CD4-positive, alpha-beta T cell treated with Interleukin-4 for 4 hours (primary cell): ENCODE measurements around the gene GNB1L.
A peak's percentile ranks its signal among the peaks of the same experiment; 100 is the strongest.

Source experiments
- DNase-seq: peaks from one replicate; pipeline ENCODE4 v3.0.0-alpha.2; 2020

GNB1L gene

DNA sequence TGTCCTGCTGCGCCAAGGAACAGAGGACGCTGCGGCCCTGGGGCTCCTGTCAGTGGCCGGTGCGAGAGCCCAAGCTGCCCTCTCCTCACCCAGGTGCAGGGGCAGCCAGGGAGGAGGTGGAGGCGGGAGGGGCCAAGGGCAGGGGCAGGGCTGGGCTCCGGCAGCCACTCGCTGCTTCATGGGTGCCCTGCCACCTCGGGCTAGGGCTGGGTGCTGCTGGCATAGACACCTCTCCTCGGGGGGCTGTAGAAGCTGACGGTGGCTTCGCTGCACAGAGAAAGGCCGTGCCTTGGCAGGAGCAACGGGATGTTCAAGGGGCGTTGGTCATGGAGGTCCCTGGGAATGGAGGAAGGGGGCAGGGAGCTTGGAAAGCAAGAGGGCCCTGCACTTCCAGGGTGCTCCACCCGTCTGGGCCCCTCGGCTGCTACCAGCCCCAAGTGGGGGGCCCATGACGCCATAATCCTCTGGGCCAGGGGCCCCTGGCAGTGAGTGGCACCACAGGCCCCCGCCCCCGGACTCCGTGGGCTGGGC, 95.7 kb downstream of the GNB1L start:
- no peak for DNase-seq

DNA sequence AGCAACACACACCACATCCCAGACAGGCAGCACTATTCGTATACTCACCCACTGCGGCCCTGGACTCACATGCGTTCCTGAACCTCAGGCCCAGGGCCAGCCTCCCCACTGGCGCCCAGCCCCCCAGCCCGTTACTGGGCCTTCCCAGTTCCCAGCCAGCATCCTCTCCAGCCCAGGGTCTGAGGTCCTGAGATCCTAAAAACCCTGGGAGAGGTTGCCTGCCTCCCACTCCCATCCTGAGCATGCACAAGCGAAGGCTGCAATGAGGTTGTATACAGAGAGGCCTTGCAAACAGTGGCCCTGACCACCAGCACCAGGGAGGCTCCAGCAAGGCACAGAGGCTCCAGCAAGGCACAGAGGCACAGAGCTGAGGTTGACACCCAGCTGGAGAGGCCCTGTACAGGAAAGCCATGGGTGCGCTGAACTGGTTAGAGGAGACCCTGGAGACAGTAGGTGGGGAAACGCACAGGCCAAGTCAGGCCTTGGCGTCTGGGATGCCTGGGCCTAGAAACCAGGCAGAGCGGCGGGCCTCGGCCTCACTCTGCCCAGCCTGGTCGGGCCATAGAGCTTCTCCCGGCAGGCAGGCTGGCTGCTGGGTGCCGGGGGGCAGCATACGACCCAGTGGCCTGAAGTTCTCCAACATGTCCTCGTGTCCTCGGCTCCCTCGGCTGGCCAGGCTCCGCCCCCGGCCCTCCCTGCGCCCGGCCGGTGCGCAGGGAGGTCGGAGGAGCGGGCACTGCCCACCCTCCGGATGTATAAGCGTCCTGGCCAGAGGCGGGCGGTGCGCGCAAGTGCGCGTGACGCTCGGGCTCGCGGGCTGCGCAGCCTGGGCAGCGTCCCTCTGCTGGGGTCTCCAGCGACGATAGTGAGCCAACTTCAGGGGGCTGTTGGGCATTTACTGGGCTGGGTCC, 96.4 kb downstream of the GNB1L start:
- no peak for DNase-seq

GRCh38 chr22:19757140-19757984, 97.3 kb downstream of the GNB1L start:
- DNase-seq = no peak

GRCh38 chr22:19756288-19757128, 98.2 kb downstream of the GNB1L start:
- peak; percentile 59 for DNase-seq

DNA sequence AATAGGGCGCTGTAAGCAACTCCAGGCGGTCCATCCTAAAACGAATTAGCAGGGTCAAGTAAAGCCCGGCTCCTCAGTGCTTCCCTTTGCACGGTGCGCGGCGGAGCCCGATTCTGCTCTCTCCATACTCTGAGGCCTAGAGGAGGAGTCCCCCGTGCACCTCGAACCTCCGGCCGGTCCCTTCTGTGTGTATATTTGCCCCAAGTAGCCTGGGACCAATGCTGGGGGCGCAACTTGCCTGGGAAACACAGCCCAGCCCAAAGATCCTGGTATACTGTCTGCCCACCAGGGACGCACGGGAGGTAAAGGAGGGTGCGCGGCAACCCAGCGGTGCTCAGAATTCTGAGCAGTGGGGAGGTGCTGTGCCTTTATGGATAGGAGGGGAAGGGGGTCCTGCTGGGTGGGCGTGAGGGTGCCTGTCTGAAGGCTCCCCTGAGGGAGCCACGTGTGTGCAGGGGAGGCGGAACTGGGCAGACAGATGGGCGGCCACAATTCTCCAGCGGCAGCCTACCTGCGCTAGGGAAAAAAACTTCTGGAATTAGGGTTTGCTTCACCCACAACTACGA, 98.9 kb downstream of the GNB1L start:
- DNase-seq = no peak

- no peak for DNase-seq
Measured at GRCh38 chr22:19755145-19755710, 99.4 kb downstream of the GNB1L start.

GRCh38 chr22:19754701-19755144, 100.0 kb downstream of the GNB1L start:
- DNase-seq = no peak

- no peak for DNase-seq
Measured at GRCh38 chr22:19753996-19754700, 100.5 kb downstream of the GNB1L start.

GRCh38 chr22:19753090-19753842, 101.4 kb downstream of the GNB1L start:
- DNase-seq = no peak

- DNase-seq = no peak
Measured at GRCh38 chr22:19751497-19752245, 103.0 kb downstream of the GNB1L start.

DNA sequence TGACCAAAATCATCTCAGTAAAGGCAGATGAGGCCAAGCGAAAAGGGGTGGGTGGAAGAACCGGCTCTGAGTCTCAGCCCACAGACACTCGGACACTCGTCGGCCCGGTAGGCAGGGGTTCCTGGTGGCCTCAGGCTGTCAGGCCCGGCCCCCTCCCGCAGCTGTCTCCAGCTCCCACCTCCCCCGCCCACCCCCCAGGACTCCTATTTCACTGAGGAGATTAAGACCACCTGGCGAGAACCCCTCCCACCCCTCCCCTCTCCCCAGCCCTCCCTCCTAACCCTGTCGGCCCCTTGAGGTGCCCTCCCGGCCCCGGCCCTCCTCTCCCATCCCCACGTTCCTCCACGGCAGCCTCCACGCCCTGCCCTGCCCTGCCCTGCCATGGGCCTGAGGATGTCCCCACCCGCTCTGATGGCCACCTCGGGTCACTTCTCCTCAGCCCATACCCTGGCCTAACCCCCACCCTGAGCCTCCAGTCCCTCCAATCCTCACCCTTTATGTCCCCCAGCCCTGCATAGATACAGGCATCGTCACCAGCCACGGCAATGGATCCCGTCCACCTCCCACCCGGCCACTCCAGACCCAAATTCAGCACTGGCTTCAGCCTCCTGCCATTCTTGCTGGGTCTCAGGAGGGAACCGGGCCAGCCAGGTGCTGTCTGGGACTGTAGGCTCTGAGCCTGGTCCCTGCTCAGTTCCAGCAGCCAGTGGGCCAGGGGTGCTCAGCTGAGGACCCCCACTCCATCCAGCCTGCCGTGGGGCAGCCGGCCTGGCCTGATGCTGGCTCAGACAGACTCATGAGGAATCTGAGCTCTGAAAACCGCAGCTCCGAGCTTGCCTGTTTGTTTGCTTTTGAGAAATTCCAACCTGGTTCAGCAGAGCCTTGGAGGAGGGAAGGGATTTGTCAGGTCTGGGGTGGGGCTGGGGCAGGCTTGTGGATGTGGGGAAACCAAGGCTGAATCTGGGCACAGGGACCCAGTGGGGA, 103.9 kb downstream of the GNB1L start:
- DNase-seq = no peak

DNA sequence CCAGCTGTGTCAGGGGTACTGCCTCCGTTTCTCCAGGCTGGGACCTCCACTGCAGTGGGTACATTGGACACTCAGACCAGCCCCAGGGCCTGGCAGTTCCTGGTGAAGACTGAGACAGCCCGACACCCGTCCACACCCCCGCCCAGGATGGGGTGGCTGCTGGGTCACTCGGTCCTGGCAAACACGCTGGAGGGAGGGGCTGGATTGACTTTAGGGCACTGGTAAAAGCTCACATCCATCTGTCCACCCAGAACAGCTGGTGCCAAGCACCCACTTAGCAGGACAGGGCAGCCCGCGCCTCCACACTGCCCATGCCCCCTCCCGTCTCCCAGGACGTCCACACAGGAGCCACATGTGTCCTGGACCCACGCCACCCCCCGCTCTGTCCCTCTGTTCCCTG, 104.8 kb downstream of the GNB1L start:
- no peak for DNase-seq

DNA sequence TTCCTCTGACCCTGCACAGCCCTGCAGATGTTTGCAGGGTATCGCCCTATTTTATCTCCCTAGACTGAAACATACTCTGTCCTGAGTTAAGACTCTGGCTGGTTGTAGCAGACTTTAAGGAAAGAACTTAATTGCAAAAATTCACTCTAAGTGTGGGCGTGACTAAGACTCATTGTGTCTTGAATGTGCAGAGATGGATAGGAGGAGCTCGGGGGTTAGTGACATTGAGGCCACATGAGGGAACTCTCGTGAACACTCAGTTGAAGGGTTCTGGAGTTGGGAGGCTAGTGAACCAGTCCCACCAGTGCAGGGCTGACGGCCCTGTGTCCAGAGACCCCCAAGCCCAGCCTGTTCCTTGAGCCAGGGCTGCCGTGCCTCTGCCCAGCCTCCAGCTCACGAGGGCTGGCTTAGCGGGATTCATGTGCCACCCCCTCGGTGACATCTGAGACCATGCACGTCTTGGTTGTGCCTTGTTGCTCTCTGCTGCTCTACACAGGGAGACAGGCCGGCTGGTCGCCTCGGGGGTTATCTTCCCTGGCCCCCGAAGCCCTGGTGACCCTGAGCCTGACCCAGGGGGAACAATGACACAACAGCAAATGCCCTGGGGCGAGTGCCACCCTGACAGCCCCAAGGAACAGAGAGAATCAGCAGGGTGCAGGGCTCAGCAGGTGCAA, 105.5 kb downstream of the GNB1L start:
- DNase-seq = no peak

DNA sequence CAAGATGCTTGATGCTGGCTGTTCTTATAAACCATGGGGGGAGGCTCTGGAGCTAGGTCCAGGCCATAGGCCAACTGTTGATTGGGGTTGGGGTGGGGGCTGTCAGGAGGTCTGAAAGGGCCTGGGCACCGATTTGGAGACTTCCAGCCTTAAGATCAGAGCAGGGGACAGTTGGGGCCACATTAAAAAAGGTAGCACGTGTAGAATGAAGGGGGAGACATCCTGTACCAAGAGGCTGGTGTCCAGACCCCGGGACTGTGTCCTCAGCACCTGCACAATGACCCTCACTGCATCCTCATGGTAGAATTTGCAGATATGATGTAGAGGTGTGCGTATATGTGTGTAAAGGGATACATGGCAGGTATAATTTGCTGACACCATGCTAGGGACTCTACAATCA, 106.5 kb downstream of the GNB1L start:
- no peak for DNase-seq

- no peak for DNase-seq
Measured at GRCh38 chr22:19747551-19747950, 107.1 kb downstream of the GNB1L start.

- DNase-seq = no peak
Measured at GRCh38 chr22:19746726-19747125, 107.9 kb downstream of the GNB1L start.

DNA sequence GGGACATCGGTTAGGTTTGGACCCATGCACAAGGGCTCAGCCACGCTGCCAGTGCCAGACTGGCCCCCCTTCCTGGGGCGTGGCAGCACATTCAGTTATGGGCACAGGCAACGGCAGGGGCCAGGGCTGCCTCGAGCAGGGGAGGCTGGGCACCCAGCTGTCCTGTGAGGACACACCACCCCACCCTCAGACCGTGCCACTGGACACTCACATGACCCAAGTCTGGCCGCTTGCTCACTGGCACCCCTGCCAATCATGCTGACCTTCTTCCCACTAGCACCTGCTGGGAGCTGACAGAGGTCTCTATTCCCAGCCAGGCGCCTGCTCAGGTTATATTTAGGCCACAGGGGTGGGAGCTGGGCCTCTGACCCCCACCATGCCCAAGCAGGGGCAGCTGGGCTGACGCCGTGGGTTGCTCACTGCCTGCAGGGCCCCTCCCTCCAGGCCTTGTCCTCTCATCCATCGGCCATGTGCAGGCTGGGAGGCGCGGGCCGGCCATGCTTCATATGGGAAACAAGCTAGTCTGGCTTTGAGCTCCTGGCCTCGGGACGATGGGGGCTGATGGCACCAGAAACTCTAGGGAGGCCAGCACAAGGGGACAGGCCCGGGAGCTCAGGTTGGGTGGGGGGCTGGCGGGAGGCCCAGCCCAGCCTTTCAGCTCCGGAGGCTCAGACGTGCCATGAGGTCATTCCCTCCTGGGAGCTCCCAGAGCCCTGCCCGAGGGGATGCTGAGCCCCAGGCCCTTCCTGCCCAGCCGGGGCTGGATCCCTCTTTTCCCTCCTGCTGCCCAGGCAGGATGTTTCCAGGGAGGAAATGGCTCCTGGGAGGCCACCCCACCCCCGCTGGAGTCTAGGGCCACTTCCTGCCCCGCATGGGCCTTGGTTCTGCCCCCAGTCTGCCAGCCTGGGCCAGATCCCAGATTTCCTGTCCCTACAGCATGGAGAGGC, 109.2 kb downstream of the GNB1L start:
- DNase-seq = no peak
